HG02973 (cell line): ENCODE data around the gene MDH2.
"Not testable (repeated sequence)": the region's sequence is repeated elsewhere in the genome, so short reads cannot be mapped to it uniquely, and the experiment has no call there.

Experiments used
- ATAC-seq: cut with Tn5 transposase; IDR thresholded peaks from one replicate; pipeline ENCODE4 v1.9.1; 2021; ENCODE audit warnings: moderate library complexity; ENCODE audit not compliant: unreplicated experiment

The MDH2 gene

DNA sequence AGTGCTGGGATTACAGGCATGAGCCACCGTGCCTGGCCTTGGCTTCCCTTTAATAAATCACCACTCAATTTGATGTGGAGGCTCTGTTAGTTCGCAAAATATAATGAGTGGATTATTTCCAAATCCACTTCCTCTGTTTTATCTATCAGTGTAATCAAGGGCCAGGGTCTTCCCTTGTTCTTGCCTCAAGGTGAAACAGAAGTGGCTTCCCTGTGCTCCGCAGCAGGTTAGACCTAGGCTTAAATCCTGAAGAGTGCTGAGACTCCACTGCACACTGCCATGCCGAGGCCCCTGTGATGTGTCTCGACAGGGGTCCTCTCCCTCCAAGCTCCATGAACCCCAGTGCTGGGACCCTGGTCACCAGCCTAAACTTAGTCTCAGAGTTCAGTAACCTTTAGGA lies 59.0 kb downstream of the MDH2 start:
- no peak for ATAC-seq

DNA sequence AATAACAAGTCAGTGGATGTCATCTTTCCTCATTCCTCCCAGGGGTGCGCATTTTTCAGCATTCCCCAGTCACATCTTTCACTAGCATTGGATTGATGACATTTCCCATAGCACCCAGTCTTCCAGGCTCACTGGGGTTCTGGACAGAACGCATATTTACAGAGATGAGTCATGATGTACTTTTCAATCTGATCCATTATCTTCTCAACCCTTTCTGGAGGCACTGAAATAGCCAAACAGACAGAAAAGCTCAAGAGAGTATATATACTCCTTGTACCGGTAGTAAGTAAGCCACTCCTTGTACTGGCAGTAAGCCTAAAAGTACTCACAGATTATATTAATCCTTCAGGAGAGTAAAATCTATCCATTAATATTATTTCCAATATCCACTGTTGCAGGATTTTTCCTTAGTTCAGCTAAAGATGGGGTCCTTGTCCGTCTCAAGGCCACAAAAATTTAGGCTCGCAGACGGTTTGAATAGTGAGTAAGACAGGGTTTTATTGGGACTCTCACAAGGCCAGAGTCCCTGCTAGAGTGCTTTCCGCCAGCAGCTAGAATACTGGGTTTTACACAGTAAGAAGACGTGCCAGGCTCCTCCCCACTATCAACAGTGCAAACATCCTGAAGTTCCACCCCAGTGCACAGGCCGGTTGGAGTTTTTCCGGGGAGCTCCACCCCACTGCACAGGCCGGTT lies 60.8 kb downstream of the MDH2 start:
- no peak for ATAC-seq

DNA sequence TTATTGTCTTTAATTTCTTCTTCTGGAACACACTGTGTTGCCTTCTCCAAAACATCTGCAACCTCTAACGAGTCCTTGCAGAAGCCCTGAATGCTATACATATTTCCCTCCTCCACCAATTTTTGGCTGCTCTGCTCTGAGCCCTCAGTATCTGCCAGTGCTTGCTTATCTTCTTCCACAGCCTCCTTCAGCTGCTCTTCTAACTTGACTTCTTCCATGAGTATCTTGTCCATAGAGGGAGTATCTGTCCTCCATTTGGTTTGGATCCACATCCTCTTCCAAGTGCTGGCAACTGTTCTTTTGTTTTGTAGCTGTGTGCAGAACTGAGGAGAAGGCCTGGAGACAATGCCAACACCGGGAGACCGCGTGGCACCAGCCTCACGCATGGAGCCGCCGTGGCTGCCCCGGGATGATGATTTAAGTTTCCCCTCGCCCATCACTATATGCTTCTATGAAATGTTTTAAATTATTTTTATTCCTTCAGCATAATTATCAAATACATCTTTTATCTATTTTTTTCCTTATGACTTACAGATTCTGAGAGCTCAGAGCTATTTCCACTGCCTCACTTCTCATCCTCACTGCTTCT lies 65.2 kb downstream of the MDH2 start:
- ATAC-seq, result not testable (repeated sequence)

DNA sequence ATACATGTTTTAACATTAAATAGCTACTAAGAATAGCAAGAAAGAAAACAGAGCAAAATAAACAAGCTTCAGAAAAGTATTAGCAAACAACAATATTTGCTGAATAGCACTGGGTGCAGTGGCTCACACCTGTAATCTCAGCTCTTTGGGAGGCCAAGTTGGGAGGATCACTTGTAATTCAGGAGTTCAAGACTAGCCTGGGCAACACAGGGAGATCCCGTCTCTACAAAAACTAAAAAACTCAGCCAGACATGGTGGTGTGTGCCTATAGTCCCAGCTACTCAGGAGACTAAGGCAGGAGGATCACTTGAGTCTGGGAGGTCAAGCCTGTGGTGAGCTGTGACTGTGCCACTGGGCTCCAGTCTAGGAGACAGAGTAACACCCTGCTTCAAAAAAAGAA lies 66.8 kb downstream of the MDH2 start:
- ATAC-seq, result not testable (repeated sequence)
